ENCODE measurements around the gene UNC79.

UNC79 gene

DNA sequence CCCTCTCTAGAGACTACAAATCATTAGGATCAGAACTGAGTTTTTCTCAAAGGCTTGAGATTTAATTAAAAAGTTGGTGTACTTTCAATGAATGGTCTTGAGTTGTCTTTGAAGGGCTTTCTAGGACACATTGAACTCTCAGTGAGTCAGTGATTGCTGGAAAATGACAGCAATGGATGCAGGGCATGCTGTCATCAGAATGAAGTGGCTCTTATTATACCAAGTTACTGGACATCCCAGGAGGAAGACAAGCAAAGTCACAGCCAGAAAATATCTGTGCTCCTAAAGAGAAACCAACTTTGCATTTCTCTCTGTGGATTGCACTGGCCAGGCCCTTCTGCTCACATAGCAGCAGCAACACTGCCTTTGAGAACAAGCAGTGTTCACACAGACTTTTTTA is 244.9 kb downstream of the UNC79 start:
- no peak for DNase-seq

DNA sequence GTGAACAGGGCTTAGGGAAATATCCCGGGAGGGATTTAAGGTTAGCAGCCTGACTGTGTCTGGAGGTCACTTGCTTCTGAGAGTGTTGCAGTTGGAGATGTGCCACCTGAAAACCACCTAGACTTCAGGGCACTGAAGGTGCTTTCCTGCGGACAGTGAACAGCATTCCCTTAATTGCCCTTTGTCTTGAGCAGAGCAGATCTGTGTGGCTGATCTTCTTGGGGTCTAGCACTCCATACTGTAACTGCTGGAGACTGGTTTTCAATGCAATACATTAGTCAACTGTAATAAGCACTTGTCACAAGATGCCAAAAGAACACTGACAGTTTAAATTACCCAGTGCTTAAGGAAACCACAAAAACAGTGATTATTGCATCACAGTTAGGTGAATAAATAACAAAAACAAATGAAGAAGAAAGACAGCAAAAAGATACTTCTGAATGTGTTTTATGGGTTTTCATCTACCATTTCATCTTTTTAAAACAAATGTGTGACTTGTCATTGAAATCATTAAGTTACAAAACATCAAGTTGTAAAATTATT is 245.7 kb downstream of the UNC79 start:
- no peak for DNase-seq

DNA sequence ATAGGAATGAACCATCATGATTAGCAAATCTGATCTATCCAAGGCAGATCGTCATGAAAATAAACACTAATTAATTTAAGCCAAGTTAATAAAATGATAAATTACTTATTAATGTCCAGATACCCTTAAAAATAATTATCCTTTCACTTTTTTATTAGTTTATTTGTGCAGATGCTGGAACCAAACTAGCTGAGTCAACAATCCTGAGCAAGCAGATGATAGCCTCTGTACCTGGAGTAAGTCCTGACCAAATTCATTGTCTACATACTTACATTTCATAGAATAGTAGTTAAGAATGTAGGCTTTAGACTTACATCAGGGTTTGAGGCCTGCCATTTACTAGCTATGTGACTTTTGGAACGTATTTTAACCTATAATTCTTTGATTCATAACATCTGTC is 251.7 kb downstream of the UNC79 start:
- no peak for DNase-seq

DNA sequence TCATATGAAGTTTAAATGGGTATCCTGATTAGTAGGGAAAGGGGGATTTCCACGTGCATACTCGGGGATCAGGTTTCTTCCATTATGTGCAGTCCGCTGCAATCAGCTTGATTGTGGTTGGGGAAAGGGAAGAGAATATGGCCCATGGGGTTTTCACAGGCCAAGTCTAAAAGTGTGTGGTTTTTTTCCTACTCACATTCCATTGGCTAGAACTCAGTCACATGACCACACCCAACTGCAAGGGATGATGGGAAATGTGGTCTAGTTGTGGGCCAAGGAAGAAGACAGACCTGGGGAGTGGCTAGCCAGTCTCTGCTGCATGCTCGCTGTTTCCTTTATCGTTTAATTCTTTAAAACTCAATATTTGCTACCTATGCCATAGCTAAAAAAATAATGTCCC is 252.5 kb downstream of the UNC79 start:
- no peak for DNase-seq

DNA sequence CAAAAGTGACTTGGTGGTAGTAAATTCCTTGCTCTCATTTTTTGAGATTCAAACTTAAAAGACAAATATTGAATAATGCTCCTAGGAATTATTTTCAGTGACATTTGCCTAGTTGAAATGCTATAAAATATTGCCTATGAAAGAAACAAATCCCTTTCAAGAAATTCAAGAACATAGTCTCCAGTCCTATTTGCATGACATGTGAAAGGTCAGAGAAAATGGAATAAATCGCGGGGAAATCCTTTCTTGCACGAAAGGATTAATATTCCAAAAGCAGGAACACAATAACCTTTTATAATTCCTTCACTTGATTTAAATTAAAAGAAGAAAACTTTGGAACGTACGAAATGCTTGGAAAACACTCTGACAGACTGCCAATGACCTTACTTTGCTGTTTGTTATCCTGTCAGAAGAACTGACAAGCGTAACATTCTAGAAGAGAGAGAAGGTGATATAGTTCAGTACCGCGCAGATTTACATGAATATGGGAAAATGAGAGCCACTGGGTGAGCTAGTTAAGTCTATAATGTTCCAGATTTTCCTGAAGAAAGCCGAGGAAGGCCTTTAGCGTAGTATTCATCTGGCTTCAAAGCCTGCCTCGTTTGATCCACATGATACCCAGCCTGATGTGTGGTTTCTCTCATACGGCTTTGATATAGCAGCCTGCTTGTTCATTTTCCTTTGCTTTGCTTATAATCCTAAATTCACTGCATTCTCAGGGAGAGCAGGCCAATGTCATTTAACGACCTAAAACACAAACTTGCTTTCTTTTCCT is 254.6 kb downstream of the UNC79 start:
- no peak for DNase-seq

DNA sequence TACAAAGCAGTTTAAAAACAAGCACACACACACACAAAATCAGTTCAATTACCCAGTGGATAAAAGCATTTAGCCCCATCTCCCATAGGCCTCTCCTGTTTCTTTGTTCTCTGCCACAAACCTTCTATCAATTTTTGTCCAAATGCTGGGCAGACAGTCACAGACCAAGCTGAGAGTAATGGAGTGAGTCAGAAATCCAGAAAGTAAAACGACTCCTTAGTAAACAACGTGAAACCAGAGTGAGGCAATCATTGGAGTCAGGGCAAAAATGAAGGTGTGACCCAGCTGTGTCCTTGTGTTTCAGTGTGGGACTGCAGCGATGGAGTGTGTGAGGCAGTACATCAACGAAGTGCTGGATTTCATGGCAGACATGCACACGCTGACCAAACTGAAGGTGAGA is 255.5 kb downstream of the UNC79 start:
- DNase-seq: no peak

DNA sequence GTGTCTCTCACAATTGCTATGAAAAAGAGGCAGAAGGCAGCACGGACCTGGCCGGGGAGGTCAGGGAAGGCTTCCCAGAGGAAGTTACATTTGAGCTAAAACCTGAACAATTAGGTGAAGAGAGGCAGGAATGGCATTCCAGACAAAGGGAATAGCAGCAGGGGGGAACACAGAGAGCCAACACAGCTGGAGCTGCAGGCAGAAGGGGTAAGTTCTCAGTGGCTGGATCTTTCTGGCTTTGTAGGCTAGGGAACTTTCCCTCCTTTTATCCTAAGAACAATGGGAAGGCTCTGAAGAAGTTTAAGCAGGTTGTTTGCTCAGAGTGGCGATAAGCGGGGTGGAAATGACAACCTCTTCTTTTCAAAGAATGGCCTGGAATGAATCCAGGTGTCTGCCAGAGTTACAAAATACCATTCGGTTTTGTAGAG is 257.5 kb downstream of the UNC79 start:
- DNase-seq: no peak

DNA sequence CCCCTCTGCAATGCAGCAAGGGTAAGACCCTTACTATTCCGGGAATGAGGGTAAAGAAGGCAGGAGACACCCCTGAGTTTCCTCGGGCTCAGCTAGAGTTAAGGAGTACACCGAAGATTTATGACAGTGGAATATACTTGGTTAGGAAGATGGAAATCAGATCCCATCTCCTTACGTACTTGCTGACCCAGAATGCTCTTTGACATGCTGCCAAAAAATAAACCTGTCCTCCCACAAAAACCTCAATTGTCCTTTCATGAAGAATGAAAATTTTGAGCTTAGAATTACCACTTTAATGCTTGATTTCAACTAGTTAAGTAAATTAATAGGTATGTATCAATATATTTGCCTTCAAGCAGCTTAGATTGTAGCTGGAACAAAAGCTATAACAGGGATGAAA is 258.1 kb downstream of the UNC79 start:
- DNase-seq: no peak

DNA sequence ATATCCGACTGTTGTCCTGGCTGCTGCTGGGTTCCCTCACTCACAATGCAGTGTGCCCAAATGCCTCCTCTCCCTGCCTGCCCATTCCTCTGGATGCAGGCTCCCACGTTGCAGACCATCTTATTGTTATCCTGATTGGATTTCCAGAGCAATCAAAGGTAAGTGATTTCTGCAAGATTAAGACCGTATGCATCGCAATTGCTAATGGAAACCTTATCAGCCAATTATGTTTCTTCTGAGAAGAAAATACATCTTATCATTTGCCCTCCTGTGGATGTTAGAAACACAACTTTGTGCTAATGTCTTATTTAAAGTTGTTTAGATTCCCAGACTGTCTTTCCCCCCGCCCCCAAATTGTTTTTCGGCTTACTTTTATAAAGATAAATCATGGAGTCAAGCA is 259.4 kb downstream of the UNC79 start:
- DNase-seq: no peak

DNA sequence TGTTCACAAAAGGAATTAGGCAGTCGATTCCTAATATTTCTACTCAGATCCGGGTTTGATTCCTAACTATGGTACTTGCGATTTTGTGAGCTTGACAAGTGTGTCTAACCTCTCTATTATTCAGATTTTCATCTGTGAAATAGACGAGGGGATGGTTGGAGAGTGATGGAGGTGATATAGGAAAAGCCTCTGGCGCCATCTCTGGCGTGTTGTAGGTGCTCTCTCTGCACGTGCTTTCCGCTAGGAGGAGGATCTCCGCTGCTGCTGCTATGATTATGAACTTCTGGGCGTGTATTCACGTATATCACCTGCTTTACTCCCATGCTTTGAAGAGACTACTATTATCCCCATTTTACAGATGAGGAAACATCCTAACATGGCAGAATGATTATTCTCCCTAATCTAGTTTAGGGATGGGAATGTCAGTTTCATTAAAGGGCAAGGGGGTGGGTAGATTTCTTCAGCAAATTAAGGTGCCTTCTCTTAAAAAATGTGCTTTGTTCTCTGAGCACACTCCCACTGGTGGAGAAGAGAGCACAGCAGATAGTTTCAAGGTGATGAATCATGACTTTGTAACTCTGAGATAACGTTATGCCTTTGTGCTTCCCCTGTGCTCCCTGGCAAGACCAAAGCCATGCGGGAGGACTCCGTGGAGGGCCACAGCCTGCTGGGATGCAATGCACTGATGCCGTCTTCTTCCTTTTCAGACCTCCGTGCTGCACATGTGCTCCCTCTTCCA is 260.5 kb downstream of the UNC79 start:
- no peak for DNase-seq

DNA sequence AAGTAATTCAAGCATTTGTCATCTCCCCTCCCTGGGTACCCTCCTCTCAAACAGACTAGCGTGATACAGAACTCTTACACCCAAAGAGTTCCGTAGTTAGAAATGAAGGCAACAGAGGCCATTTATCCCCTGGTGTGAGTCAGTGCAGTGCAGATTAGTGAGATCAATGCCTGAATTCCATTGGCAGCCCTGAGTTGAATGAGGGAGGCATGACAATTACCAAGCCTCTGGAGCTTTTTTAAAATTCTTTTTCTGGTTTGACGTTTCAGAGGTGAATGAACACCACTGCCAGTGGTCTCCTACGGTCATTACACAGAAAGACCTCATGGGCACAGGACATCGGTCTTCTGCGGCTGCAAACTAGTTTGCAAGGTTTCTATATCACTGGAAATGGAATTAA is 263.2 kb downstream of the UNC79 start:
- no peak for DNase-seq

DNA sequence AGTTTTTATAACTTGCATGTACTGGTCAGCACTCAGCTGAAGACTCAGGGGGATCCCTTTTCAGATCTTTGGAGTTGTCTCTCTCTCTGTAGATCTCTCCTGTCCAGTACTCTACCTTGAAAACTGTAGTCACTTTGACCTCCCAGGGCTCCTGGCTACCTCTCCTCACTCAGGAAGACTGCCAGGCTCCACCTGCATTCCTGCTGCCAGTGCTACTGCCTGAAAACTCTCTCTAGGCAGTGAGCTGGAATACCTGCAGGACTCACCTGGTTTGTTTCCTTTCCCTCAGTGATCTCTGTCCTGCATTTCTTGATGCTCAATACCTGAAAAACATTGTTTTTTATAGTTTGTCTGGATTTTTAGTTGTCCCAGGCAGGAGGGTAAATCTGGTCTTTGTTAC is 270.2 kb downstream of the UNC79 start:
- no peak for DNase-seq

DNA sequence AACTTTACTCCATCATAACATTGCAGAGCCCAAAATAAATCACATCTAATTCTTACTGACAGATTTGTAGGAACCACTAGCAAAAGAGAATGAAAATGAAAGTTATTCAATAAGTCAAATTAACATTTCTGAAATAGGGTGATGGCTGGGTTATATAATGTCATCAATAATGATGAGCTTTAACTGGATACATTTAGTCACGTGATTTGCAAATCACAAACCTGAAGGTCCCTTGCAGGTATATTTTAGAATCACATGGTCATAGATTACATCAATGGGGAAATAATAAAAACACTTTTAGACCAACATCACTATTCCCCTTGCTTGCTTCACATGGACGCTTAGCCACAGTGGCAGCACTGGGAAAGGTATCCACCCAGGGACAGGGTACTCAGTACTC is 270.8 kb downstream of the UNC79 start:
- no peak for DNase-seq

DNA sequence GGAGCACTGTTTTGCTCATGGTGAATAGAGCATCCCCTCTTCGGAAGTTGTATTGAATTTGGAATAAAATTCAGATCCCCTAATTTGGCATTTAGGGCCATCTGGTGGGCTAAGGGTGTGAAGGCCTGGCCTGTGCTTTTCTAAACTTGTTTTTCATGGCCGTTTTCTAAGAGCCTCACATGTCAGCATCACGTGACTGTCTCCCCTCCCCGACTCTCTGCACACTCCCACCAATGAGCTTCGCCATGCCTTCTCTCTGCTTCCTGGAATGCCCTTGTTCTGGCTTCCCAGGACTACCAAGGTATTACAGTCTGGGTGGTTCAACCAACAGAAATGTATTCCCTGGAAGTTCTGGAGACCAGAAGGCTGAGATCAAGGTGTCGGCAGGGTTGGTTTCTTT is 272.2 kb downstream of the UNC79 start:
- DNase-seq: no peak

DNA sequence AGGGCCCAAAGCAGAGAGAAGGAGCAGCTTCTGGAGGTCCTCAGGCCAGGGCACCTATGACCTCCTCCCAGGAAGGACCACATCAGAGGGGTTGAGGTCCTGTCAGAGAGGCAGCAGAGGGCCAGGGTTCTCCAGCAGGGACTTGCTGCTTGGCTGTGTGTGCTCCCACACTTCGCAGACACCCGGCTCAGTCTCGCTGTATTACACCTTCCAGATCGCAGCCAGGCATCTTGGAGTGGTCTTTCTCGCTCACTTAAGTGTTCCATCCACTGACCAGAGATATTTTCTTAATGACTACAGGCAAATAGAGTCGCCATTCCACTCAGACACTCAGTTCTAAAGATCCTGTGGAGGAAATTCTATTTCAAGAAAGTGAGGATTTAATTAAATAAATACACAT is 273.2 kb downstream of the UNC79 start:
- no peak for DNase-seq

DNA sequence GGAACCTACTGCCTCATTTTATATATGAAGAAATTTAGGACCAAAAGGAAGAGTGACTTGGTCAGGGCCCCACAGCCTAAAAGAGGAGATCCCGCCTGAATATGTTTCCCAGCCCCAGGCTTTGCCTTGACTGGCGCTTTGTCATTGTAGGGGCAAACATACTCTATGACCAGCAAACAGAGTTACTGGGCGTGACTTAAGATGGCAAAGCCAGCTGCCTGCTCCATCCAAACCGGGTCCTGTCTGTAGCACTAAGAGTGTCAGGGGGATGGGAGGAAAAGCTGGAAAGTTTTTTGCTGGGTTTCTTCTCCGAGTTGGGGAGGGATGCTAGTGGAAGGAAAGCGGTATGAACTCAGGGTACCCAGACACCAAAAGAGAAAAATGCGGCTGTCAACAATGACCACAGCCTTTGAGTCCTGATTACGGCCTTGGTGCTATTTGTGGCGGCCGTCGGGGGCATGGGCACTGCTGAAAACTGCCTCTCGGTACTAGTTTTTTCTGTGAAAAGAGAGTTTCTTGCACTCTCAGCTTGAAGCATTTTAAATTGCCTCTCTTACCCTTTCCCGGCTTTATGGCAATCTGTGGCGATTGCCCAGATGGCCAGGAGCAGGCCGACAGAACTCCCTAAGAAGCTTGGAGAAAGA is 274.9 kb downstream of the UNC79 start:
- DNase-seq: no peak

DNA sequence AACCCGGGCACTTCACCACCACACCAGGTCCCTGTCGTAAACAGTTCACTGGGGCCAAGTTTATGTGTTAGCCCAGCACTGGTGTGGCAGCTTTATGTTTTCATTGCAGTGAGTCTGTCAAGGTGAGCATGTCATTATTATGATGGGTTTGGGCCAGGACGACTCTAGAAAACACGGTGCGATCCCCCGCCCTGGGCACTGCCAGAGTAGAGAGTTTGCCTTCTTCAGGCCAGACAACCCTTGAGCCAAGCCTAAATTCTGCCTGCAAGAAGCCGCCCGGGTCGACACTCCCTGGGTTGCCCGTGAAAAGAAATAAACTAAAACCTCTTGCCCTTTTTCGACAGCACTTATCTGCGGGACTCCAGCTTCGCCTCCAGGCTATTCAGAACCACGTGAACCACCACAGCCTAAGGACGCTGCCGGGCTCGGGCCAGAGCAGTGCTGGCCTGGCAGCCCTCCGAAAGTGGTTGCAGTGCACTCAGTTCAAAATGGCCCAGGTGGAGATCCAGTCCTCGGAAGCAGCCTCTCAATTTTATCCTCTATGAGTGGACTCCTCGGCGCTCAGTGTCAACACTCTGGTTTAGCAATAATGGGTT is 275.7 kb downstream of the UNC79 start:
- no peak for DNase-seq

DNA sequence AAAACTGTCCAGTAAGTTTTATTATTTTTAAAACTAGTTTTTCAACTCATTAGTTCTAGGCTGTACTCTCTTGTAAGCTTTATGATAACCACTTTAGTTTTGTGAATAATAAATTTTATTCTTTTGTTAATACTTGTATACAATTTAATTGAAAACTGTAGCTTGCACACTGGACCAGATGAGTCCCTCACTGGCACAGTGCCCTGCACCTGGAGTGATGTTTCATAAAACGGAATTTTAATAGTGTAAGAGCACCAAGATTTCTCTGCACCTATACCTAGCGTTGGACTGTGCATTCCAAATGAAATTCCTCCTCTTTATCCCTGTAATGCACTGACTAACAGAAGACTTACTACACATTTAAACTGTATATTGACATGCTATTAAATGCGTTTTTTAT is 276.7 kb downstream of the UNC79 start:
- no peak for DNase-seq

DNA sequence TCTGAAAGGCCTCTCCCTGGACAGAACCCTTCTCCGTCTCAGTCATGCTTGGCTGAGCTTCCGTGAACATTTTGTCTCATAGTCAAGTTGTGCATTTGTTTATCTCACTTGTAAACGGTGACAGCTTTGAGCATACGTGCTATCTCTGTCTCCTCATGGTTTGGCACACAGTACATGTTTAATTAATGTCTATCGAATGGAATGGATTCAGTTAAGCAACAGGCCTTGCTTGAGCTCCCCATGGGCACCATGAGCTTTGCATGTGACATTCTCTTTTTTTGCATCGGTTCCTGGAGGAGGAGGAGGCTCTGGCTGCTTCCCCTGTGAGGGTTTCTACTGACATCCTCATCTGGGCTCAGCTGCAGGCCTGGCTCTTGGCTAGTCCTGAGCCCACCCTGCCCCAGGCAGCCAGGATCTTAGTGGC is 277.6 kb downstream of the UNC79 start:
- no peak for DNase-seq

DNA sequence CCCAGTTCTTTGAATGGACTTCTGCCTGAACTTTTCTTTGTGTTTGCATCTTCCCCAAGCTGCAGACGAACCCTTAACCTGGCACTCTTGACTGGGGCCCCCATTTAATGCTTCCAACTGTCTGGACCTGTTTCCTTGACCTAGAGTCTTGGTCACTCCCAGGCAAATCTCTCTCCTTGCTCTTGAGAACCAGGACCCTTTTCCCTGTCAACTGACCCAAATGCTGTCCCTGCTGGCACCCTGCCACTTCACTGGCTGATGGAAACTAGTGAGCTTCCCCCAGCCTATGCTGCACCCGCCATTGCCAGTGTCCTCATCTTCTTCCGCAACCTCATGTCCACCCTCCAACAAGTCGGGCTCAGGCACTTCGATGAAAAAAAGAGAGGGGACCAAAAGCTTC is 278.1 kb downstream of the UNC79 start:
- no peak for DNase-seq

DNA sequence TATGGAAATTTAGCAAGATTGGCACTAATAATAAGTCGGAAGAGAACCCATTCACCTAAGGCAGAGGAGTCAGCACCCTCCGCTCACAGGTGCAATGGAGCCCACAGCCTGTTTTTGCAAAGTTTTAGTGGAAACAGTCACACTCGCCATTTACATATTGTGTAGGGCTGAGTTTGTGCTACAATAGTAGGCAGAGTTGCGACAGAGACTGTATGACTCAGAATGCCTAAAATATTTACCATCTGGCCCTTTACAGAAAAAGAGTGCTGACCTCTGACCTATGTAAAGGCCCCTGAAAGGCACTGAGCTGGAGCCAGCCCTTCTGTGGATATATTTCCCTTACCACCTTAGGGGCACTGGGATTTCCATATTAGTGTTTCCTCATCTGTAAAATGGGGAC is 278.5 kb downstream of the UNC79 start:
- DNase-seq: no peak

DNA sequence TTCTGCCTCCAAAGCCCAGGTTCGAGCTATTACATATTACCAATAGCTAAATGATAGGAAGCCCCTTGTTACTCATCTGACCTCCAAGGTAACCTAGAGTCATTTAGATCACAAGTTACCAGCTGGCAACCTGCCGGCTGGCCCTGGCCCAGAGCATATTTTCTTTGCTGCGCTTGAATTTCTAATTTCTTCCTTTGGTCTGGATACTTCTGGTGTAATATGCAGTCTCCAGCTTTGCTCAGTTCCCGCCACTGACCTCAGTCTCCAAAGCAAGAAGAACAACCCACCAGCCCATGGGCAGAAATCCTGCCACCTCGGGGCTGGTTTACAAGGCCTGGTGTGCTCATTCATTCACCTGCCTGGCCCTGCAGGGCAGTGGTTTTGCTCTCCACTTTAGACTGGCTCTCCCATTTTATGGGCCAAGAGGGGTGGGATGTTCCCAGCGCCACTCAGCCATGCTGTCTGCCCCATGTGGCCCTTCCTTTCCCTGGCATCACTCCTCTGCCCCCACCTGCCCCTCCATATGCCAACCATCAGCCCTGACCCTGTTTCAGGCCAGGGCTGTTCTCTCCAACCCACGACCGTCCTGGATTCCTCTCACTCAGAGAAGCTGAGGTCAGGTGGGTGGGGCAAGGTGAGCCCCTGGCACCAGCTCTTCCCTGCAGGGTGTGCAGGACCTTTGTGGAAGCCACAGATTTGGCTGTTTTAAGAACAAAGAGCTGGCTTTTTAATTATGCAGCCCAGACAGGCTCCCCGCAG is 281.5 kb downstream of the UNC79 start:
- no peak for DNase-seq

All from CD4-positive, alpha-beta T cell treated with Interleukin-15 for 1 hour (primary cell).